HG03575 (cell line): ENCODE measurements around the gene THOC2.
A peak's percentile ranks its signal among the peaks of the same experiment; 100 is the strongest.
"Not testable (repeated sequence)": the region's sequence is repeated elsewhere in the genome, so short reads cannot be mapped to it uniquely, and the experiment has no call there.

Source experiments
- ATAC-seq: cut with Tn5 transposase; IDR thresholded peaks from one replicate; pipeline ENCODE4 v1.9.1; 2021; ENCODE audit not compliant: unreplicated experiment, insufficient number of reproducible peaks, low FRiP score; ENCODE audit errors: extremely low read depth

The THOC2 gene, protein sequence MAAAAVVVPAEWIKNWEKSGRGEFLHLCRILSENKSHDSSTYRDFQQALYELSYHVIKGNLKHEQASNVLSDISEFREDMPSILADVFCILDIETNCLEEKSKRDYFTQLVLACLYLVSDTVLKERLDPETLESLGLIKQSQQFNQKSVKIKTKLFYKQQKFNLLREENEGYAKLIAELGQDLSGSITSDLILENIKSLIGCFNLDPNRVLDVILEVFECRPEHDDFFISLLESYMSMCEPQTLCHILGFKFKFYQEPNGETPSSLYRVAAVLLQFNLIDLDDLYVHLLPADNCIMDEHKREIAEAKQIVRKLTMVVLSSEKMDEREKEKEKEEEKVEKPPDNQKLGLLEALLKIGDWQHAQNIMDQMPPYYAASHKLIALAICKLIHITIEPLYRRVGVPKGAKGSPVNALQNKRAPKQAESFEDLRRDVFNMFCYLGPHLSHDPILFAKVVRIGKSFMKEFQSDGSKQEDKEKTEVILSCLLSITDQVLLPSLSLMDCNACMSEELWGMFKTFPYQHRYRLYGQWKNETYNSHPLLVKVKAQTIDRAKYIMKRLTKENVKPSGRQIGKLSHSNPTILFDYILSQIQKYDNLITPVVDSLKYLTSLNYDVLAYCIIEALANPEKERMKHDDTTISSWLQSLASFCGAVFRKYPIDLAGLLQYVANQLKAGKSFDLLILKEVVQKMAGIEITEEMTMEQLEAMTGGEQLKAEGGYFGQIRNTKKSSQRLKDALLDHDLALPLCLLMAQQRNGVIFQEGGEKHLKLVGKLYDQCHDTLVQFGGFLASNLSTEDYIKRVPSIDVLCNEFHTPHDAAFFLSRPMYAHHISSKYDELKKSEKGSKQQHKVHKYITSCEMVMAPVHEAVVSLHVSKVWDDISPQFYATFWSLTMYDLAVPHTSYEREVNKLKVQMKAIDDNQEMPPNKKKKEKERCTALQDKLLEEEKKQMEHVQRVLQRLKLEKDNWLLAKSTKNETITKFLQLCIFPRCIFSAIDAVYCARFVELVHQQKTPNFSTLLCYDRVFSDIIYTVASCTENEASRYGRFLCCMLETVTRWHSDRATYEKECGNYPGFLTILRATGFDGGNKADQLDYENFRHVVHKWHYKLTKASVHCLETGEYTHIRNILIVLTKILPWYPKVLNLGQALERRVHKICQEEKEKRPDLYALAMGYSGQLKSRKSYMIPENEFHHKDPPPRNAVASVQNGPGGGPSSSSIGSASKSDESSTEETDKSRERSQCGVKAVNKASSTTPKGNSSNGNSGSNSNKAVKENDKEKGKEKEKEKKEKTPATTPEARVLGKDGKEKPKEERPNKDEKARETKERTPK (N-terminal part only)

DNA sequence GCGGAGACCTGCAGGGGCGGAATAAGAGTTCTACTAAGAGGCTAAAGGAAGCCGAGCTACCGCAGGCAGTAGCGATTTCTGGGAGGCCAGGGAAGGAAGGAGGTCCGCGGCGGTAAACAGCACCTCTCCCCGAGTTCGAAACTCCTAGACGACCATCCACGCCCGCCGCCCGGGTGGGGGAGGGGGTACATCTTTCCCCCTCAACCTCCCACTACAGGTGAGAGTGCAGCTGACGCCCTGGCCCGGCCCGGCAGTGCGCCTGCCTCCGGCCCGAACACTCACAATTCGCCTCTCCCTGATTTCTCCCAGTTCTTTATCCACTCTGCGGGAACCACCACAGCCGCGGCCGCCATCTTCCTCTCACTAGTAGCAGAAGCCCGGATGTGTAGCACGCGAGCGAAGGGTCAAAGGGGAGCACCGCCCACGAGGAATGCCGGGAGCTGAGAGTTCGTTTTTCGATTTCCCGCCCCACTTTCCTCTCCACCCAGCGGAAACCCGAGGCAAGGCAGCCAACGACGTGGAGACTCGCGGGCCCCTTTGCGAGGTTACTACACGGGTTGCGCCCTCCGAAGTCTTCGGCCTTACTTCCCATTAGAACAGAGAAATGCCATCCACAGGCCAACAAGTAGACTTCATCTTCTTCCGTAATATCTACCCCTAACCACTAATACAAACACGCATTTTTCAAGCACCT lies at the start of gene THOC2:
Gene THOC2, minus strand, starts transcription at position 383 of the 694 bp plus-strand sequence. Its CDS starts 30 bp downstream, at position 353.
- peak; percentile 58 for ATAC-seq

DNA sequence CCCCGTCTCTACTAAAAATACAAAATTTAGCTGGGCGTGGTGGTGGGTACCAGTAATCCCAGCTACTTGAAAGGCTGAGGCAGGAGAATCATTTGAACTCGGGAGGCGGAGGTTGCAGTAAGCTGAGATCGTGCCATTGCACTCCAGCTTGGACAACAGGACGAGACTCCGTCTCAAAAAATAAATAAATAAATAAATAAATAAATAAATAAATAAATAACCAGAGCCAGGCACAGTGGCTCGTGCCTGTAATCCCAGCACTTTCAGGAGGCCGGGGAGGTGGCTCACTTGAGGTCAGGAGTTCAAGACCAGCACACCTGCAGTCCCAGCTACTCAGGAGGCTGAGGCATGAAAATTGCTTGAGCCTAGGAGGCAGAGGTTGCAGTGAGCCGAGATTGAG lies 48.9 kb upstream of the THOC2 start:
- ATAC-seq = not testable (repeated sequence)

DNA sequence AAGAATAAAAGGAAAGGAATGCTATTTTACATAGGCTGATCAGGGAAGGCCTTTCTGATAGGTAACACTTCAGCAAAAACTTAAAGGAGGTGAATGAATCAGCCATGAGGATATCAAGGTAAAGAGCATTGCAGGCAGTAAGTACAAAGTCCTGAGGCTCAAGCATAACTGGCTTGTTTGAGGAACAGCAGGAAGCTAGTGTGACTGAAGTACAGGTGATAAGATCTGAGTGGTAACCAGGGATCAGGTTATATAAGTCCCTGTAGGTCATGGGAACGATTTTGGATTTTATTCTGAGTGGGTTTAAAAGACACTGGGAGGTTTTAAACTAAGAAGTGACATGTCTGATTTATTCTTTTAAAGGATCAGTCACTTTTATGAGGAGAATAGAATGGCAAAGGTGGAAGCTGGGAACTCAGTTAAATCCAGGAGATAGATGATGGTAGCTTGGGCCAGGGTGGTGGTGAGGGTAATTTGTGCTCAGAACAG lies 47.1 kb upstream of the THOC2 start:
- ATAC-seq = no peak

DNA sequence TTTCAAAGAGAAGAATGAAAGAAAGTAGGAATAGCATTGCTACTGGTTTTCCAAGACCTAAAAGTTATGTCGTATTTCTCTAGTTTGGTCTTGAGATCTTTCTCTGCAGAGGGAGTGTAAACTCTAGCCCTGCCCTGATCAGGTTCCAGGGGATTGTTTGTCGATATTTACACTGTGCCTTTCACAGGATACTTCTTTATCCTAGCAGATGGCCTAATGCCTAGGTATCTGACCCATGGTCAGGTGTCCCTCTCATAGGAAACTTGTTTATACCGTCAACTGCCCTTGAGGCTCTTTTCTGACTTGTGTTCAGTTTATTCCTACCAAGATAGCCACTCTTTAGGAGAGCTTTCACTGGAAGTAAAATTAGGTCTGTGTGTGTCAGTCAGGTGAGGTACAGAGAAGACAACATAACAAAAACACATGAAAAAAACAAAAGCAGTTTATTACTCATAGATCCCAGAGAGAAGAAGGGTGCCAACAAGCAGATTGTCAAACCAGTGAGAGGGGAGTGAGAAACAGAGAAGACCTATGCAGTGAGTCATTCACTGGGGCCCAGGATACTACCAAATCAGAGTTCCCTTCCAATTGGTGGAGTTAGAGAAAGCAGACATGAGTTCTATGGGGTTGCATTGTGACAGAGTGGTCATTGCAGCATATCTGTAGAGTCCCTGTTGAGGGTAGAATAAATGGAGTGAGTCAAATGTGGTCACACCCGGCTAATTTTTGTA lies 40.6 kb upstream of the THOC2 start:
- no peak for ATAC-seq

DNA sequence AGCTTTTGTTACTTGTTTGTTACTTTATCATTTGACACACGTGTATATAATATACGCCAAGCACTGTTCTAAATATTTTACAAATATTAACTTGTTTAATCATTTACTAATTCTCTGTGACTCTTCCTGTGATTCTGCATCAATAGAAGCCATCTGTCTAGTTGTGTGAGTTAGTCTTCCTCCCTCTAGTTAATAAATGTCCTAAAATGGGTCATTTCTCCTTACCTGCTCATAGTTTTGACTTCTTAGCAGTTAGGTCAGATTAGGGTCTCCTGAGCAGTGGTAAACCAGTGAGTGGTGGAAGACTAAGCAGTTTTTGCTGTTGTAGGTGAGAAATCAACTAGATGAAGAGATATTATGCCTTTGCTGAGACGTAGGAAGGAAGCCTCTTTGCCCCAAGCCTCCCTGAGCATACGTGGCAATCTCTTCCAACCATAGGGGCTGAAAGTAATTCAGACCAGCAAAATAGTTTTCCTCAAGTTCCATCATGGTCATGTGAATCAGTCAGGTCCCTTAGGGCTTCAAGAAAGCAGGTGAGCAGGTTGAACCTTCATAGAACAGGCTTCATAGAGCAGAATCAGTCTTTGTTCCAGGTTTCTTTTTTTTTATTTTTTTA lies 38.7 kb upstream of the THOC2 start:
- no peak for ATAC-seq

DNA sequence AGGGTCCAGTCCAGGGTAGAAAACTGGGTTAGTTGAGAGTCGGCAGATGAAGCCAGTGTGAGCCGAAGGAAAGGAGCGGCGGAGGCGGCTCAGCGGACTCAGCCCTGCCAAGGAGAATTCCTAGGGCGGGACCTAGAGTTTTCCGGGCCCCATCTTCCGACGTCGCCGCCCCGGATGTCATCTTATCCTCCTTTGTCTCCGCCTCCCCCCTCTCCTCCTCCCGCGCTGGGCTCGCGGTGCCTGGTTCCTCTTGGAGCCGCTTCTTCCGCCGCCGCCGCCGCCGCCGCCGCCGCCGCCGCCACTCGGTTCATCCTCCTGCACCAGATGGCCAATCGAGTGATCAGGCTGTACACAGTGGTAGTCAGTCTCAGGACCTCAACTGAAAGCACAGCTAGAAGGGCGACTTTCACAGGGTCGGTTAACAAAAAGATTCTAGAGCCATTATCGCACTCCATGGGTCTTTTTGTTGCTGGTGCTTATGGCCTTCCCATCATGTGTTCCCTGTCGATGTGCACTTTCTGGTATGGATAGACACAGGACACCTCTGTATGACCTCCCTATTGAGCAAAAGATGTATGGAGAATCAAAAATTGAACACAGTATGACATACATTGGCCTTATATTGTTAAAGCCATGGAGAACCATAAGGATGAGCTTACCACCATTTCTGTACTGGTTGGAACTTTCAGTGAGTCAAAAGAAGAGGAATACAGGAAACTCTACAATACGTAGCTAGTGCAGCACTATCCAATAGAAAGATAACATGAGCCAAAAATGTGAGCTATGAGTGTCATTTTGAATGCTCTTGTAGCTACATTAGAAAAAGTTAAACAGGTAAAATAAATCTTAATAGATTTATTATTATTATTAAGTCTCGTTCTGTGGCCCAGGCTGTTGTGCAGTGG lies 32.4 kb upstream of the THOC2 start:
- no peak for ATAC-seq

DNA sequence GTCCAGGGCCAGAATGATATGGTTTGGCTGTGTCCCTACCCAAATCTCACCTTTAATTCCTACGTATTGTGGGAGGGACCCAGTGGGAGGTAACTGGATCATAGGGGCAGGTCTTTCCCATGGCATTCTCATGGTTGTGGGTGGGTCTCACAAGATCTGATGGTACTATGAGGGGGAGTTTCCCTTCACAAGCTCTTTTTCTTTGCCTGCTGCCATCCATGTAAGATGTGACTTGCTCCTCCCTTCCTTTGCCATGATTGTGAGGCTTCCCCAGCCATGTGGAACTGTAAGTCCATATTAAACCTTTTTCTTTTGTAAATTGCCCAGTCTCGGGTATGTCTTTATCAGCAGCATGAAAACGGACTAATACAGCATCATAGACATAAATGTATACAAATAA lies 27.0 kb upstream of the THOC2 start:
- not testable (repeated sequence) for ATAC-seq

DNA sequence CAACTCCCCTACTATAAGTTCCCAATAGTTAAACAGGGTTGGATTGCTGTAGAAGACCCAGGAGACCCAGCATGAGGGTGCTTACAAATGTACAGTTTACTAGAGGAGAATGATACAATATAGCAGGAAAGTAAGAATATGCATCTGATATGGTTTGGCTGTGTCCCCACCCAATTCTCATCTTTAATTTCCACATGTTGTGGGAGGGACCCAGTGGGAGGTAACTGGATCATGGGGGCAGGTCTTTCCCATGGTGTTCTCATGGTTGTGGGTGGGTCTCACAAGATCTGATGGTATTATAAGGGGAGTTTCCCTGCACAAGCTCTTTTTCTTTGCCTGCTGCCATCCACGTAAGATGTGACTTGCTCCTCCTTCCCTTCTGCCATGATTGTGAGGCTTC lies 24.9 kb upstream of the THOC2 start:
- not testable (repeated sequence) for ATAC-seq

DNA sequence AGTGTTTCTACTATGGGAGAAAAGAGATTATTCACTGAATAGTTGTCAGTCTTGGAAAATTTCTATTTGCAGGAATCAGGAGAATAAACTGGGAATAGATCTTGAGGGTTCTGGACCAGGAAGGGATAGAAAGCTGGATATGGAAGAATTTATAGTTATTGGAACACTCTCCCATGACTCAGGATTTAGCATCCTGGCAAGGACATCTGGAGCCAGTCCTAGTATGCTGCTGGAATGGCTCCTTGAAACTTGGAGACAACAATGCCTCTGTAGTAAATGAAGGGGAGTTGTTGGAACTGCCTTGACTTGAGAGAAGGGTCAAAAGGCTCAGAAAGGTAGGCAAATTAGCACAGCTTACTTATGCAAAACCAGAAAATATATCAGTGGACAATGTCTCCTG lies 23.5 kb upstream of the THOC2 start:
- ATAC-seq = no peak

DNA sequence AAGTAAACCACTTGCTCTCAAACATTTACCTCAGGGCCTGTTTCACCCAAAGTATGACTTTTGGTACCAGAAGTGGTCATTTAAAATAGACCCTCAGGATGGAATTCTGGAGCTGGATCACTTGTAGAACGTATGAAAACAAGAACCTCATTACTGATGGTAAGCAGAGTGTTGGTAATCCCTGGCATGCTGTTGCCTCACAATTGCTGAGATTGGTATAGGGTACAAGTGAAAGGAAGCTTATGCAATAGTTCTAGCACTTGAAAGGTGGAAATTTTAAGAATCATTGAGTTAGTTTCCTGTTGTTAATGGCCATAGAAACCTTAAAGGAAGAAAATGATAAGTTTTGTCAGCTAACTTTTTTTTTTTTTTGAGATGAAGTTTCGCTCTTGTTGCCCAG lies 22.3 kb upstream of the THOC2 start:
- ATAC-seq = no peak

DNA sequence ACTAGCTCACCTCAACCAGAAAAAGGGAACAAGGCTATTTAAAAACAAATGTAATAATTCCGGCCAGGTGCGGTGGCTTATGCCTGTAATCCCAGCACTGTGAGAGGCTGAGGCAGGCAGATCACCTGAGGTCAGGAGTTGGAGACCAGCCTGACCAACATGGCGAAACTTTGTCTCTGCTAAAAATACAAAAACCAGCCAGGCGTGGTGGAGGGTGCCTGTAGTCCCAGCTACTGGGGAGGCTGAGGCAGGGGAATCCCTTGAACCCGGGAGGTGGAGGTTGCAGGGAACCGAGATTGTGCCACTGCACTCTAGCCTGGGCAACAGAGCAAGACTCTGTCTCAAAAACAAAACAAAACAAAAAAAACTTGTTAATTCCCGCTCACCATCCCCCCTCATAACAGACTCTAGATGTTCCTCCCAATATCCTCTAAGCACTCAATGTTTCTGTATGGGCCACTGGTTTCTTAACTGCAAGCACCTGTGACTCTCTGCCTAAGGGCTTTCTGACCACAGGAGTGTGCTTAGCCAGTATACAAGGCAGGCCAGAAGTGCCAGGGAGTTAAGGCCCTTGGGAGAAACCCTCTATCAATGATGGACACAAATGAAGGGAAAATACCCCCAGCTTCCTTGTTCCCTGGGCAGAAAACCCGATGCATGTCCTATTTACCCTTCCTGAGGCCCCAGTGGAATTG lies 21.0 kb upstream of the THOC2 start:
- ATAC-seq = no peak

DNA sequence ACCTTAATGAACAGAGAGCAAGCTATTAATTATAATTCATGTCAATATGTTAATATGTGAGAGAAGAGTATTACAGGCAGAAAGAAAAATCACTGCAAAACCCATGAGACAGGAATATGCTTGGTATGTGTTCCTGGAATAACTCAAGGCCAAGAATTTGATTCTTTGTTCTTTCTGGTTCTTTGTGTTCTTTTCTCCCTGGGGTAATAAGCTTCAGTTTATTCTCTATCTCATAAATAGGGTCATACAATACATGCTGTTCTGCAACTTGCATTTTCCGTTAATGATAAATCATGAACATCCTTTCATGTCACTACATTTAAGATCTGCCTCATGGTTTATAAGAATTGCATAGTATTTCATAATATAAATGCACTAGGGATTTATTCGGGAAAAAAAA lies 16.8 kb upstream of the THOC2 start:
- ATAC-seq = no peak

DNA sequence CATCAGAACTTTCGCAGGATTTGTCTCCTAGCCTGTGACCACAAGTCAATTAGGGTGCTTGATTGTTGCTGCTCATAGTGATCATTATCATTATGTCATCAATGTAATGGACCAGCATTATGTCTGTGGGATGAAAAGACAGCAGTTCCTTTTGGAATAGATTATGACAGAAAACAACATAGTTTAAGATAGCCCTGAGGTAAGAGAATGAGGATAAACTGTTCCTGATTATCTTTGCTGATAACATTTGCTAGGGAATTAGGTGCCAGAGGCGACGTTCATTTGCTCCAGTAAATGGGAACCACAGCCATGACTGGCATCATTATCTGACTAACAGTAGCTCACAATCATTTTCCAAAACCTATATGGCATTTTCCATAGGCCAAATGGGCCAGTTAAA lies 12.7 kb upstream of the THOC2 start:
- ATAC-seq = no peak

DNA sequence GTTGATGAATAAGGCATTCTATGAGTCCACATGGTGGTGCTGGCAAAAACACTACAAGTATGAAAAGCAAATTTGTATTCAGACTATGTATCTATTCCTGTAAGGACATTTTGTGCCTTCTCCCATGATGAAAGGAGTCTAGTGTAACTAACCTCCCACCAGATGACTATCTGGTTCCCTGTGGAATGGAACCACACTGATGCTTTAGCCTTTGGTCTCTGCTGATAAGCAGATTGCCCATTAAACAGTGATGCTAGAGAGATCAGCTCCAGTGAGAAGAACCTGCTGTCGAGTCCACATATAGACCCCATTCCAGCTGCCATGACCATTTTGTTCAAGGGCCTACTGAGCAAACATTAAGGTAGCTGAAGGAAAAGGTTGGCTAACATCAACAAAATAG lies 10.5 kb upstream of the THOC2 start:
- ATAC-seq = no peak

DNA sequence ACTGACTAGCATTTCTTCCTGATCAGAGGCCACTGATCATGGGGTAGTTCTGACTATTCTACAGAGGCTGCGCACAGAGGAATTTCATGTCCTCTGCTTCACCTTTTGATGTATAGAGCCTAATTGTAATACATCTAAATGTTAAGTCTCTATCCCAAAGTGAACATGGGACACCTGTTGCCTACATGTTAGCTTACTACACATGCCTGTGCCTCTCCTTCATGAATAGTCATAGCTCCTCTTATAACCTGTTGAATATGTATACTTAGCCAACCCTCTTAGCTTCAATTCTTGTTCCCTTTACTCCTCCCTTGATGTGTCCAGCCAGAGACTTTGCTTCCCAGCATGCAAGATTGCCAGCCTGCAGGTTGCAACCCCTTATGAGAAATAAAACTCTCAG lies 9.6 kb upstream of the THOC2 start:
- ATAC-seq = no peak

DNA sequence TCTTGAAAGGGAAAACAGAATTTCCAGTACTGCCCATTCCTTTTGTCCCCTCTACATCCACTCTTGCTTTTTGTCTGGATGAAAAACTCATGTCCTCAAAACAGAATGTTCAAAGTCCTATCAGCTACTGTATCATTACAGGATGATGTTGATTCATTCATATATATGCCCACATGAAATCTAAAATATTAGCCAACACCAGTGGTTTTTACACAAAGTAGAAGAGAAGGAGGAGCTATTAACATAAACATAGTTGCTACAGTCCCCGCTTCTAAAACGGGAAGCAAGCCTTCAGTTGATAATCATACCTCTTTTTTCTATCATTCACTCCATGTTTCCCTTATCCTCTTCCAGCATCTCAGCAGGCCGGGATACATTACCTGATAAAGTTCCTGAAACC lies 7.7 kb upstream of the THOC2 start:
- no peak for ATAC-seq
